WTC11 (cell line): ENCODE data around the gene PPP2R2C. TPM values are rescaled to one million over a fixed set of nuclear protein-coding genes. Genes with fewer than 3 reads are reported as not detected.

Experiments
- ATAC-seq: fragments of 200-7000 bp; cut with Tn5 transposase; 2 replicates; pipeline ENCODE4 v1.10.0; 2021; ENCODE audit warnings: mild to moderate bottlenecking, moderate library complexity
- CTCF ChIA-PET: fragments of 300-600 bp; sonication (Branson Sonifier 250); formaldehyde crosslinking; loops from one replicate; lab custom pipeline; 2021; ENCODE audit warnings: antibody characterized with exemption; lab: Charles Lee
- POLR2A ChIA-PET: fragments of 350-600 bp; sonication (Branson Sonifier 250); formaldehyde crosslinking; loops from one replicate; lab custom pipeline; 2021; ENCODE audit warnings: antibody characterized with exemption; lab: Charles Lee
- DNase-seq: peaks from one replicate; pipeline ENCODE4 v3.0.0; 2021; ENCODE audit warnings: low spot score
- H3K27ac Mint-ChIP-seq: 2 replicates; pipeline ENCODE4 v1.8.0; 2021; ENCODE audit warnings: mixed read lengths
- H3K27me3 Mint-ChIP-seq: 2 replicates; pipeline ENCODE4 v1.8.0; 2021; ENCODE audit warnings: low read depth, mild to moderate bottlenecking, moderate library complexity, mixed read lengths
- H3K36me3 Mint-ChIP-seq: 2 replicates; pipeline ENCODE4 v1.8.0; 2021; ENCODE audit warnings: mixed read lengths
- H3K4me1 Mint-ChIP-seq: 2 replicates; pipeline ENCODE4 v1.8.0; 2022; ENCODE audit warnings: mixed read lengths
- H3K4me3 Mint-ChIP-seq: 2 replicates; pipeline ENCODE4 v1.8.0; 2021; ENCODE audit warnings: mild to moderate bottlenecking, moderate library complexity, mixed read lengths
- H3K9me3 Mint-ChIP-seq: 2 replicates; pipeline ENCODE4 v1.8.0; 2021; ENCODE audit warnings: mixed read lengths
- FOXK1 ChIP-seq: sonication (generic); formaldehyde crosslinking; IDR thresholded peaks from 2 replicates; pipeline ENCODE4 v1.8.0; 2022; ENCODE audit warnings: mild to moderate bottlenecking, moderate library complexity, missing genetic modification reagents
- FOXP4 ChIP-seq: sonication (generic); formaldehyde crosslinking; IDR thresholded peaks from 2 replicates; pipeline ENCODE4 v1.8.0; 2022; ENCODE audit warnings: mild to moderate bottlenecking, missing genetic modification reagents
- MYBL2 ChIP-seq: sonication (generic); formaldehyde crosslinking; IDR thresholded peaks from 2 replicates; pipeline ENCODE4 v1.8.1; 2023; ENCODE audit warnings: mild to moderate bottlenecking, moderate library complexity, missing genetic modification reagents
- NFYB ChIP-seq: sonication (generic); formaldehyde crosslinking; conservative IDR thresholded peaks from 2 replicates; pipeline ENCODE4 v1.8.0; 2022; ENCODE audit warnings: low read depth, missing genetic modification reagents
- PRDM15 ChIP-seq: sonication (generic); formaldehyde crosslinking; IDR thresholded peaks from 2 replicates; pipeline ENCODE4 v1.8.0; 2022; ENCODE audit warnings: missing genetic modification reagents
- SMAD3 ChIP-seq: sonication (generic); formaldehyde crosslinking; IDR thresholded peaks from 2 replicates; pipeline ENCODE4 v1.8.0; 2022; ENCODE audit warnings: missing genetic modification reagents, mild to moderate bottlenecking, borderline replicate concordance
- STAT6 ChIP-seq: sonication (generic); formaldehyde crosslinking; conservative IDR thresholded peaks from 2 replicates; pipeline ENCODE4 v1.8.1; 2023; ENCODE audit warnings: mild to moderate bottlenecking, low read depth, missing genetic modification reagents, moderate library complexity
- TP53 ChIP-seq: sonication (generic); formaldehyde crosslinking; IDR thresholded peaks from 2 replicates; pipeline ENCODE4 v1.8.1; 2023; ENCODE audit warnings: mild to moderate bottlenecking, missing genetic modification reagents
- ZNF423 ChIP-seq: fragments of 250-450 bp; sonication (Bioruptor Pico); IDR thresholded peaks from 2 replicates; pipeline ENCODE4 v2.1.2; 2022; ENCODE audit warnings: mild to moderate bottlenecking, moderate library complexity
- total RNA-seq: library from RNA; stranded (reverse); gene quantifications from 3 replicates; pipeline ENCODE4 v1.2.3, GENCODE V29; 2021
- TF ChIP-seq, protein P1 (sequence below): sonication (generic); formaldehyde crosslinking; IDR thresholded peaks from 2 replicates; pipeline ENCODE4 v1.8.0; 2023; ENCODE audit warnings: mild to moderate bottlenecking, missing genetic modification reagents
- TF ChIP-seq, protein P2 (sequence below): sonication (generic); formaldehyde crosslinking; IDR thresholded peaks from 2 replicates; pipeline ENCODE4 v1.8.1; 2023; ENCODE audit warnings: mild to moderate bottlenecking, missing genetic modification reagents
- TF ChIP-seq, protein P3 (sequence below): sonication (generic); formaldehyde crosslinking; IDR thresholded peaks from 2 replicates; pipeline ENCODE4 v1.8.1; 2023; ENCODE audit warnings: mild to moderate bottlenecking, missing genetic modification reagents
- TF ChIP-seq, protein P4 (sequence below): sonication (generic); formaldehyde crosslinking; IDR thresholded peaks from 2 replicates; pipeline ENCODE4 v1.8.1; 2022; ENCODE audit warnings: missing genetic modification reagents, borderline replicate concordance
- TF ChIP-seq, protein P5 (sequence below): fragments of 250-450 bp; sonication (Bioruptor Pico); IDR thresholded peaks from 2 replicates; pipeline ENCODE4 v1.8.0; 2021; ENCODE audit warnings: mild to moderate bottlenecking

The PPP2R2C gene
- total RNA-seq, 1 experiment from 2014 or later: 11.5 TPM

- TF ChIP-seq NFYB (CRISPR knock-in tag) (no peak), SMAD3 (no peak), FOXK1 (CRISPR knock-in tag) (no peak), TP53 (CRISPR knock-in tag) (no peak)
- TF ChIP-seq, protein P1, sequence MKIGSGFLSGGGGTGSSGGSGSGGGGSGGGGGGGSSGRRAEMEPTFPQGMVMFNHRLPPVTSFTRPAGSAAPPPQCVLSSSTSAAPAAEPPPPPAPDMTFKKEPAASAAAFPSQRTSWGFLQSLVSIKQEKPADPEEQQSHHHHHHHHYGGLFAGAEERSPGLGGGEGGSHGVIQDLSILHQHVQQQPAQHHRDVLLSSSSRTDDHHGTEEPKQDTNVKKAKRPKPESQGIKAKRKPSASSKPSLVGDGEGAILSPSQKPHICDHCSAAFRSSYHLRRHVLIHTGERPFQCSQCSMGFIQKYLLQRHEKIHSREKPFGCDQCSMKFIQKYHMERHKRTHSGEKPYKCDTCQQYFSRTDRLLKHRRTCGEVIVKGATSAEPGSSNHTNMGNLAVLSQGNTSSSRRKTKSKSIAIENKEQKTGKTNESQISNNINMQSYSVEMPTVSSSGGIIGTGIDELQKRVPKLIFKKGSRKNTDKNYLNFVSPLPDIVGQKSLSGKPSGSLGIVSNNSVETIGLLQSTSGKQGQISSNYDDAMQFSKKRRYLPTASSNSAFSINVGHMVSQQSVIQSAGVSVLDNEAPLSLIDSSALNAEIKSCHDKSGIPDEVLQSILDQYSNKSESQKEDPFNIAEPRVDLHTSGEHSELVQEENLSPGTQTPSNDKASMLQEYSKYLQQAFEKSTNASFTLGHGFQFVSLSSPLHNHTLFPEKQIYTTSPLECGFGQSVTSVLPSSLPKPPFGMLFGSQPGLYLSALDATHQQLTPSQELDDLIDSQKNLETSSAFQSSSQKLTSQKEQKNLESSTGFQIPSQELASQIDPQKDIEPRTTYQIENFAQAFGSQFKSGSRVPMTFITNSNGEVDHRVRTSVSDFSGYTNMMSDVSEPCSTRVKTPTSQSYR: no peak
- TF ChIP-seq, protein P2, sequence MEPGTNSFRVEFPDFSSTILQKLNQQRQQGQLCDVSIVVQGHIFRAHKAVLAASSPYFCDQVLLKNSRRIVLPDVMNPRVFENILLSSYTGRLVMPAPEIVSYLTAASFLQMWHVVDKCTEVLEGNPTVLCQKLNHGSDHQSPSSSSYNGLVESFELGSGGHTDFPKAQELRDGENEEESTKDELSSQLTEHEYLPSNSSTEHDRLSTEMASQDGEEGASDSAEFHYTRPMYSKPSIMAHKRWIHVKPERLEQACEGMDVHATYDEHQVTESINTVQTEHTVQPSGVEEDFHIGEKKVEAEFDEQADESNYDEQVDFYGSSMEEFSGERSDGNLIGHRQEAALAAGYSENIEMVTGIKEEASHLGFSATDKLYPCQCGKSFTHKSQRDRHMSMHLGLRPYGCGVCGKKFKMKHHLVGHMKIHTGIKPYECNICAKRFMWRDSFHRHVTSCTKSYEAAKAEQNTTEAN (CRISPR knock-in tag): no peak
- TF ChIP-seq, protein P3, sequence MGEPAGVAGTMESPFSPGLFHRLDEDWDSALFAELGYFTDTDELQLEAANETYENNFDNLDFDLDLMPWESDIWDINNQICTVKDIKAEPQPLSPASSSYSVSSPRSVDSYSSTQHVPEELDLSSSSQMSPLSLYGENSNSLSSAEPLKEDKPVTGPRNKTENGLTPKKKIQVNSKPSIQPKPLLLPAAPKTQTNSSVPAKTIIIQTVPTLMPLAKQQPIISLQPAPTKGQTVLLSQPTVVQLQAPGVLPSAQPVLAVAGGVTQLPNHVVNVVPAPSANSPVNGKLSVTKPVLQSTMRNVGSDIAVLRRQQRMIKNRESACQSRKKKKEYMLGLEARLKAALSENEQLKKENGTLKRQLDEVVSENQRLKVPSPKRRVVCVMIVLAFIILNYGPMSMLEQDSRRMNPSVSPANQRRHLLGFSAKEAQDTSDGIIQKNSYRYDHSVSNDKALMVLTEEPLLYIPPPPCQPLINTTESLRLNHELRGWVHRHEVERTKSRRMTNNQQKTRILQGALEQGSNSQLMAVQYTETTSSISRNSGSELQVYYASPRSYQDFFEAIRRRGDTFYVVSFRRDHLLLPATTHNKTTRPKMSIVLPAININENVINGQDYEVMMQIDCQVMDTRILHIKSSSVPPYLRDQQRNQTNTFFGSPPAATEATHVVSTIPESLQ (CRISPR knock-in tag): no peak
- TF ChIP-seq, protein P4, sequence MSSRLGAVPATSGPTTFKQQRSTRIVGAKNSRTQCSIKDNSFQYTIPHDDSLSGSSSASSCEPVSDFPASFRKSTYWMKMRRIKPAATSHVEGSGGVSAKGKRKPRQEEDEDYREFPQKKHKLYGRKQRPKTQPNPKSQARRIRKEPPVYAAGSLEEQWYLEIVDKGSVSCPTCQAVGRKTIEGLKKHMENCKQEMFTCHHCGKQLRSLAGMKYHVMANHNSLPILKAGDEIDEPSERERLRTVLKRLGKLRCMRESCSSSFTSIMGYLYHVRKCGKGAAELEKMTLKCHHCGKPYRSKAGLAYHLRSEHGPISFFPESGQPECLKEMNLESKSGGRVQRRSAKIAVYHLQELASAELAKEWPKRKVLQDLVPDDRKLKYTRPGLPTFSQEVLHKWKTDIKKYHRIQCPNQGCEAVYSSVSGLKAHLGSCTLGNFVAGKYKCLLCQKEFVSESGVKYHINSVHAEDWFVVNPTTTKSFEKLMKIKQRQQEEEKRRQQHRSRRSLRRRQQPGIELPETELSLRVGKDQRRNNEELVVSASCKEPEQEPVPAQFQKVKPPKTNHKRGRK (CRISPR knock-in tag): no peak
These were observed 155.9 kb downstream of the PPP2R2C start (continued) for GRCh38 chr4:6316461-6317003.

- POLR2A ChIA-PET: no interaction called here
- no peak overlapping the region for H3K27ac Mint-ChIP-seq
- H3K9me3 Mint-ChIP-seq: peaks cover 5% of the 10 kb centered on the region
- H3K4me1 Mint-ChIP-seq: no peaks in the 10 kb centered on the region; the same call in 1 of the 2 replicates
- no peak overlapping the region for H3K4me3 Mint-ChIP-seq
- H3K27me3 Mint-ChIP-seq: peaks cover 23% of the 10 kb centered on the region
- DNase-seq (no peak), ATAC-seq (no peak)
- 0 out of 2 replicates have a peak, but pooled peaks cover 4% of the 10 kb centered on the region for H3K36me3 Mint-ChIP-seq
- CTCF ChIA-PET: interaction anchor here (0.9 kb wide), 1 partner anchor 18 kb away, joined by 3 read pairs; no protein-coding TSS in a partner anchor
- TF ChIP-seq PRDM15: no peak
- TF ChIP-seq ZNF423 (CRISPR knock-in tag): no peak
- no peak for TF ChIP-seq STAT6 (CRISPR knock-in tag)
- TF ChIP-seq MYBL2 (CRISPR knock-in tag): no peak
- TF ChIP-seq, protein P5, sequence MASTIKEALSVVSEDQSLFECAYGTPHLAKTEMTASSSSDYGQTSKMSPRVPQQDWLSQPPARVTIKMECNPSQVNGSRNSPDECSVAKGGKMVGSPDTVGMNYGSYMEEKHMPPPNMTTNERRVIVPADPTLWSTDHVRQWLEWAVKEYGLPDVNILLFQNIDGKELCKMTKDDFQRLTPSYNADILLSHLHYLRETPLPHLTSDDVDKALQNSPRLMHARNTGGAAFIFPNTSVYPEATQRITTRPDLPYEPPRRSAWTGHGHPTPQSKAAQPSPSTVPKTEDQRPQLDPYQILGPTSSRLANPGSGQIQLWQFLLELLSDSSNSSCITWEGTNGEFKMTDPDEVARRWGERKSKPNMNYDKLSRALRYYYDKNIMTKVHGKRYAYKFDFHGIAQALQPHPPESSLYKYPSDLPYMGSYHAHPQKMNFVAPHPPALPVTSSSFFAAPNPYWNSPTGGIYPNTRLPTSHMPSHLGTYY: no peak
- TF ChIP-seq FOXP4 (CRISPR knock-in tag): no peak
These were observed 159.2 kb downstream of the PPP2R2C start for GRCh38 chr4:6313216-6313615.
